ENCODE data around the gene CCDC91.

The CCDC91 gene

DNA sequence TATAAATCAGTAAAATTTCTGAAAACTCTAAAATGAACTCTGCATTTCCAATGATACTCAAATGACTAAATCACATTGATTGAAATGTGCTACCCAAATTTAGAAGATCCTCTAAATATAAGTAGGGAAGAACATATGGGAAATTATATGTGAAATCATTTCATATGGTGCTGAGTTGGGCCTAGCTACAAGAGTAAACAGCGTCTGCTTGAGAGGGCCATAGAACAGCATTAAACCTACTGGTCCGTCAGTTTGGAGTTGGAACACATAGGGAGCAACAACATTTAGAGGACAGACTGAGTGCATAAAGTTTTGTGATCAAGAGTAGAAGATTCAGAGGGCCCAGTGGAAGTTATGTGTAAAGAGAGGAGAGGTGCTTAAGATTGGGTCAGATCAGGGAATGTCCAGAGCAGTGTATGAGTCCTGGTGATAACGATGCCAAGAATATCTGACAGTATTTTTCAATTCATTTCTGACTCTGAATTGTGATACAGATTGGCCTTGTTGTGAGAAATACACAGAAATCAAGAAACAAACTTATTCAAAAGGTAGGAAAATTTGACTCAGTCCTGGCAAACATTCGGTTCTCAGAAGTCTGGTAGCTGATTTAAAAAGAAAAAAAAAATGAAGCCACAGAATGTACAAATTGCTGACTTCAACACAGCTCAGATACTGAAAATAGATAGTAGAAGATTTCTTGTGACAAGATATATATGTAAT lies 362.2 kb downstream of the CCDC91 start:
- DNase-seq (ENCODE audit: low read depth in 1 of 2, low spot score in 1 of 2) = no peak

DNA sequence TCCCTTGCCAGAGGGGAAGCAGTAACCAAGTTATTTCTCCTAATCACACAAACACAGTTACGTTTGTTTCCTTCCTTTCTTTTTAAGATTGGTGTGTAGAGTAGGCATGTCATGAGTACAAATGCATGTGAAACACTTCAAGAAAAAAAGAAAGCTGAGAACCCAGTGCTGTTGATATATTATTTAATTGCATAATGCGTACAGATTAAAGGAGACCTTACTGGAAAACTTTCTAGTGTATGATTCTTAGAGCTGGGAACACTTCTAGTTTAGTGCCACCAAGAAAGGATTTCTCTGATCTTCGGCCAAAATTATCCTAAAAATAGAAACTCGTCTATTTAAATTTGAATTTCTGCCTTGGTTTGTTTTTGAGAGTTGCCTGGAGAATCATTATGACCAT lies 365.5 kb downstream of the CCDC91 start:
- no peak overlapping the region for H3K4me3 ChIP-seq (replicated peaks; ENCODE audit: insufficient read depth, low read length)
- H3K27me3 ChIP-seq (ENCODE audit: insufficient read depth, poor library complexity, severe bottlenecking) = no peaks in the 10 kb centered on the region
- no peak for DNase-seq (ENCODE audit: low read depth in 1 of 2, low spot score in 1 of 2)
- no peak for TF ChIP-seq POLR2AphosphoS5 (IDR thresholded peaks at IDR 0.05; ENCODE audit: low read depth)
- TF ChIP-seq SPI1 (IDR thresholded peaks at IDR 0.05; ENCODE audit: borderline replicate concordance, low read depth) = no peak
- TF ChIP-seq, protein P1, sequence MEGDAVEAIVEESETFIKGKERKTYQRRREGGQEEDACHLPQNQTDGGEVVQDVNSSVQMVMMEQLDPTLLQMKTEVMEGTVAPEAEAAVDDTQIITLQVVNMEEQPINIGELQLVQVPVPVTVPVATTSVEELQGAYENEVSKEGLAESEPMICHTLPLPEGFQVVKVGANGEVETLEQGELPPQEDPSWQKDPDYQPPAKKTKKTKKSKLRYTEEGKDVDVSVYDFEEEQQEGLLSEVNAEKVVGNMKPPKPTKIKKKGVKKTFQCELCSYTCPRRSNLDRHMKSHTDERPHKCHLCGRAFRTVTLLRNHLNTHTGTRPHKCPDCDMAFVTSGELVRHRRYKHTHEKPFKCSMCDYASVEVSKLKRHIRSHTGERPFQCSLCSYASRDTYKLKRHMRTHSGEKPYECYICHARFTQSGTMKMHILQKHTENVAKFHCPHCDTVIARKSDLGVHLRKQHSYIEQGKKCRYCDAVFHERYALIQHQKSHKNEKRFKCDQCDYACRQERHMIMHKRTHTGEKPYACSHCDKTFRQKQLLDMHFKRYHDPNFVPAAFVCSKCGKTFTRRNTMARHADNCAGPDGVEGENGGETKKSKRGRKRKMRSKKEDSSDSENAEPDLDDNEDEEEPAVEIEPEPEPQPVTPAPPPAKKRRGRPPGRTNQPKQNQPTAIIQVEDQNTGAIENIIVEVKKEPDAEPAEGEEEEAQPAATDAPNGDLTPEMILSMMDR (IDR thresholded peaks at IDR 0.05; ENCODE audit: insufficient read depth, low read length) = no peak
- no peak overlapping the region for H3K27ac ChIP-seq (replicated peaks)

More for the DNA sequence above, 362.2 kb downstream of the CCDC91 start:
- TF ChIP-seq, protein P1 (IDR thresholded peaks at IDR 0.05; ENCODE audit: insufficient read depth, low read length) = no peak
- TF ChIP-seq GABPA (IDR thresholded peaks at IDR 0.05; ENCODE audit: low read depth) (no peak), SPI1 (IDR thresholded peaks at IDR 0.05; ENCODE audit: borderline replicate concordance, low read depth) (no peak), POLR2AphosphoS5 (IDR thresholded peaks at IDR 0.05; ENCODE audit: low read depth) (no peak)
- TF ChIP-seq, protein P2, sequence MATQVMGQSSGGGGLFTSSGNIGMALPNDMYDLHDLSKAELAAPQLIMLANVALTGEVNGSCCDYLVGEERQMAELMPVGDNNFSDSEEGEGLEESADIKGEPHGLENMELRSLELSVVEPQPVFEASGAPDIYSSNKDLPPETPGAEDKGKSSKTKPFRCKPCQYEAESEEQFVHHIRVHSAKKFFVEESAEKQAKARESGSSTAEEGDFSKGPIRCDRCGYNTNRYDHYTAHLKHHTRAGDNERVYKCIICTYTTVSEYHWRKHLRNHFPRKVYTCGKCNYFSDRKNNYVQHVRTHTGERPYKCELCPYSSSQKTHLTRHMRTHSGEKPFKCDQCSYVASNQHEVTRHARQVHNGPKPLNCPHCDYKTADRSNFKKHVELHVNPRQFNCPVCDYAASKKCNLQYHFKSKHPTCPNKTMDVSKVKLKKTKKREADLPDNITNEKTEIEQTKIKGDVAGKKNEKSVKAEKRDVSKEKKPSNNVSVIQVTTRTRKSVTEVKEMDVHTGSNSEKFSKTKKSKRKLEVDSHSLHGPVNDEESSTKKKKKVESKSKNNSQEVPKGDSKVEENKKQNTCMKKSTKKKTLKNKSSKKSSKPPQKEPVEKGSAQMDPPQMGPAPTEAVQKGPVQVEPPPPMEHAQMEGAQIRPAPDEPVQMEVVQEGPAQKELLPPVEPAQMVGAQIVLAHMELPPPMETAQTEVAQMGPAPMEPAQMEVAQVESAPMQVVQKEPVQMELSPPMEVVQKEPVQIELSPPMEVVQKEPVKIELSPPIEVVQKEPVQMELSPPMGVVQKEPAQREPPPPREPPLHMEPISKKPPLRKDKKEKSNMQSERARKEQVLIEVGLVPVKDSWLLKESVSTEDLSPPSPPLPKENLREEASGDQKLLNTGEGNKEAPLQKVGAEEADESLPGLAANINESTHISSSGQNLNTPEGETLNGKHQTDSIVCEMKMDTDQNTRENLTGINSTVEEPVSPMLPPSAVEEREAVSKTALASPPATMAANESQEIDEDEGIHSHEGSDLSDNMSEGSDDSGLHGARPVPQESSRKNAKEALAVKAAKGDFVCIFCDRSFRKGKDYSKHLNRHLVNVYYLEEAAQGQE (IDR thresholded peaks at IDR 0.05; ENCODE audit: insufficient replicate concordance, low read depth) = no peak
- no peaks in the 10 kb centered on the region for H3K27me3 ChIP-seq (ENCODE audit: insufficient read depth, poor library complexity, severe bottlenecking)
- no peak overlapping the region for H3K27ac ChIP-seq (replicated peaks)
- H3K4me3 ChIP-seq (replicated peaks; ENCODE audit: insufficient read depth, low read length) = no peak overlapping the region

DNA sequence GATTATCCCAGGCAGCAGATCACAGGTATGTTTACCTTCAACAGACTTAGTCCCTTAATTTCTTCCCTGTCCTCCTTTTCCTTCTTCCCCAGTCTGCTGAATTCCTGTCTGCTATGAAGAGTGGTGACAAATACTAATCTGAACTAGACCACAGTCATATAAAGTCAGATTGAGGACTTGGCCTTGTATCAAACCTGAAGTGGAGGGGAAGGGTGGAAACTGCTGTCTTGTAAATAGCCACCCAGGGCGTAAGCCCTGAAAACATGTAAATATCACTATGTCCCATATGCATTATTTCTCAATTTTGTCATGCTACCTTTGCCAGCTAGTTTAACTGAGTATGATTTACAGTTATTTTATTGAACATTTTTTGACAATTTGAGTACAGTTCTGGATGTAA lies 368.0 kb downstream of the CCDC91 start:
- Histone ChIP-seq H3K27ac (replicated peaks) (no peak overlapping the region), H3K27me3 (ENCODE audit: insufficient read depth, poor library complexity, severe bottlenecking) (no peaks in the 10 kb centered on the region), H3K4me3 (replicated peaks; ENCODE audit: insufficient read depth, low read length) (no peak overlapping the region)
- DNase-seq (ENCODE audit: low read depth in 1 of 2, low spot score in 1 of 2) = no peak
- TF ChIP-seq, protein P2 (IDR thresholded peaks at IDR 0.05; ENCODE audit: insufficient replicate concordance, low read depth) = no peak
- TF ChIP-seq, protein P1 (IDR thresholded peaks at IDR 0.05; ENCODE audit: insufficient read depth, low read length) = no peak
- no peak for TF ChIP-seq GABPA (IDR thresholded peaks at IDR 0.05; ENCODE audit: low read depth)
- TF ChIP-seq SPI1 (IDR thresholded peaks at IDR 0.05; ENCODE audit: borderline replicate concordance, low read depth) = no peak
- no peak for TF ChIP-seq POLR2AphosphoS5 (IDR thresholded peaks at IDR 0.05; ENCODE audit: low read depth)

DNA sequence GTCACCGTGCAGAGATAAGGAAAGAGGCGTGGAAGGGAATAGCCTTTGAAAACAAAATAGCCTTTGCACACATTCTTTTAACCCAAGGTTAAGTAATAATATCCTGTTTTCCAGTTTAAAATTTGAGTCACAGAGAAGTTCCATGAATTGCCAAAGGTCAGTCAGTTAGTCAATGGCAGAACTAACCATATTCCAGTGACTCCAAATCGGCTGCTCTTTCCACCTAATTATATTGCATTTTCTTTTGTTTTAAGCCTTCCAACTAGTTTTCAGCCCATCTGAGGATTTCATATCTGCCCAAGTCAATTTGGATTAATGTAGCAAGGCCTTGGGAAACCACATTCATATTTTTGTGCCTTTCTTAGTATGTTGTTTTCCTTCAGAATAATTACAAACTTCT lies 373.0 kb downstream of the CCDC91 start:
- H3K27ac ChIP-seq (replicated peaks) = no peak overlapping the region
- H3K27me3 ChIP-seq (ENCODE audit: insufficient read depth, poor library complexity, severe bottlenecking) = no peaks in the 10 kb centered on the region
- TF ChIP-seq SPI1 (IDR thresholded peaks at IDR 0.05; ENCODE audit: borderline replicate concordance, low read depth) = no peak
- no peak for TF ChIP-seq GABPA (IDR thresholded peaks at IDR 0.05; ENCODE audit: low read depth)
- TF ChIP-seq, protein P1 (IDR thresholded peaks at IDR 0.05; ENCODE audit: insufficient read depth, low read length) = no peak
- TF ChIP-seq, protein P2 (IDR thresholded peaks at IDR 0.05; ENCODE audit: insufficient replicate concordance, low read depth) = no peak
- no peak for TF ChIP-seq POLR2AphosphoS5 (IDR thresholded peaks at IDR 0.05; ENCODE audit: low read depth)
- no peak overlapping the region for H3K4me3 ChIP-seq (replicated peaks; ENCODE audit: insufficient read depth, low read length)
- DNase-seq (ENCODE audit: low read depth in 1 of 2, low spot score in 1 of 2) = no peak
